Mucosa of descending colon (tissue), 3 donors: ENCODE measurements around the gene GJC1. TPM values are rescaled to one million over a fixed set of nuclear protein-coding genes. Genes with fewer than 3 reads are reported as not detected.

Experiments
- ATAC-seq: fragments of 200-7000 bp; cut with Tn5 transposase; one replicate; pipeline ENCODE4 v1.9.1; 2020; ENCODE audit warnings: mild to moderate bottlenecking, moderate library complexity
- DNase-seq, 3 donors: peaks; one replicate each; pipeline ENCODE4 v3.0.0-alpha.2; 2020
- H3K36me3 ChIP-seq: fragments of 200-600 bp; one replicate; pipeline ENCODE4 v1.8.0; 2021; ENCODE audit warnings: low read depth, mild to moderate bottlenecking
- H3K4me1 ChIP-seq: fragments of 200-600 bp; one replicate; pipeline ENCODE4 v1.8.0; 2021; ENCODE audit warnings: low read depth, mild to moderate bottlenecking
- H3K4me3 ChIP-seq: fragments of 200-600 bp; one replicate; pipeline ENCODE4 v1.8.0; 2021; ENCODE audit warnings: mild to moderate bottlenecking
- H3K9me3 ChIP-seq: fragments of 200-600 bp; one replicate; pipeline ENCODE4 v1.8.0; 2021; ENCODE audit warnings: mild to moderate bottlenecking
- CTCF ChIP-seq: fragments of 200-600 bp; IDR thresholded peaks from one replicate; pipeline ENCODE4 v1.8.0; 2022; ENCODE audit warnings: antibody characterized with exemption, mild to moderate bottlenecking
- intact Hi-C, 2 donors: fragments of 100-400 bp; cut with DNase I in 1 of 2; cut with micrococcal nuclease in 1 of 2; formaldehyde crosslinking; loops; one replicate each; pipeline versions ENCODE4 v1.11.0 to v1.11.1; 2022; cut with DNase I, micrococcal nuclease
- total RNA-seq, 3 donors: library from RNA; stranded (reverse); fragmentation: NEBNext Ultra II Directional in 2 of 3; extraction: Animal tissue kit (Norgen Biotek cat#: 25700) in 2 of 3; gene quantifications; one replicate each; pipeline versions ENCODE4 v1.2.1 to v1.2.4, GENCODE V29; 2021 to 2023
- donor health status: DM: no; HTN: no; CAD: no; lungs with moderate emphysema.
- donor health status: DM: no; HTN: no; CAD: no.
- donor health status: DM: no; HTN: yes; CAD: no.

The GJC1 gene
- total RNA-seq, 3 donors from 2014 or later: 2.2 to 140 (median 5.7) TPM

DNA sequence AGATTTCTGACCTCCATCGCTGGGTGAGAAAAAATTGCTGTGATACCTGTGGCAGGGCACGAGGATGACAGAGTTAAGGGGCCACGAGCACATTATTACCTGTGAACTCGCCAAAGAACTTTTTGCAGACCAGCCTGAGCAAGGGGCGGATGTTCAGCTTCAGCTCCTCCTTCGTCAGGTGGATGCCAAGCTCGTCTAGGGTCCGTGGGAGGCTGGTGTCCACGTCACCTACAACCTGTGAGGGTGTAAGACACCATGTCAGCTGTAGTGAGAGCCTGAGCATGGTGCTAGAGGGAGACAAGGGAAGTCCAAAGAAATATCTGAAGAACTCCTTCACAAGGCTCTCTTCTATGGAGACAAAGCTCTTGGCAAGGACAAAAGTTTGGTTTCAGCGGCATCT, 34.7 kb upstream of the GJC1 start:
- DNase-seq: no peak
- Histone ChIP-seq H3K4me3 (no peak overlapping the region), H3K36me3 (peaks cover 9% of the 10 kb centered on the region), H3K4me1 (no peaks in the 10 kb centered on the region), H3K9me3 (no peaks in the 10 kb centered on the region)
- intact Hi-C loops: loop anchor here in 1 of 2 donors (2.0 kb wide), 1 partner anchor 90 kb away; no protein-coding TSS in a partner anchor
- no peak for TF ChIP-seq CTCF
- ATAC-seq: no peak

DNA sequence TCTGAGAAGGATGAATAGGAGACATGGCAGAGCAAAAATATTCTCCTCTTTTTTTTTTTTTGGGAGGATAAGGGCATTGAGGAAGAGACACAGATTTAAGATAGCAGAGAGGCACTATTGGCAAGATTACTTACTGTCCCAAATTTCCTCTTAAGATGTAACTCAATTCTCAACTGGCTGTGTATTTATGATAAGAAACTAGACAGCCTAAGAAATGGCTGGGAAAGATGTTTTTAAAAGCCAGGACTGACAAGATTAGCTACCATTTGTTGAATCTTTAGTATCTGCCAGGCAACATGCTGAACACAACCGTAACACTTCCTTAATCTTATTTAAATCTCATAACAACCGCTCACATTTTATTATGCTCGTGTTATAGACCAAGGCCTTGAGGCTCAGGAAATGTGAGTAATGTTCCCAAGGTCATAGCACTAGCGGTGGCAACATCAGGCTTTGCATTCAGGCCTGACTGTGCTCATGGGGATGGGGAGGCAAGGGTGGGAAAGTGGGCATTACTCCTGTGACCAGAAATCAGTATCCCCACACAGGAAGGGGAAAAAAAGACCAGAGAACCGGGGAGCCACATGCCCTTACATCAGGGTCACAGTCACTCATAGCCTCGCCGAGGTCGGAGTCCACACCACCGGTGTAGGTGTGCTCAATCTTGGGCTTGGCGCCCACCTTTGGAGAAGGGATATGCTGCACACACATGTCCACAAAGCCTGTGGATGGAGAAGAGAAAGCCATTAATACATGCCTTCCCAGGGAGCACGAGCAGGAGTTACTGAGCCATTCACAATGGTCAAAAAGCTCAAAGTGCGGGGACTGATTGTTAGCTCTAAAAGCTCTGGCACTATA, 33.2 kb upstream of the GJC1 start:
- H3K4me1 ChIP-seq: no peaks in the 10 kb centered on the region
- H3K9me3 ChIP-seq: no peaks in the 10 kb centered on the region
- H3K4me3 ChIP-seq: no peak overlapping the region
- DNase-seq: no peak
- H3K36me3 ChIP-seq: peaks cover 12% of the 10 kb centered on the region
- intact Hi-C loops: no loop called here
- TF ChIP-seq CTCF: no peak
- ATAC-seq: no peak

GRCh38 chr17:44862278-44862914, 32.3 kb upstream of the GJC1 start:
- no peaks in the 10 kb centered on the region for H3K4me1 ChIP-seq
- ATAC-seq (no peak), DNase-seq (no peak)
- H3K9me3 ChIP-seq: no peaks in the 10 kb centered on the region
- intact Hi-C loops: no loop called here
- TF ChIP-seq CTCF: no peak
- H3K4me3 ChIP-seq: no peak overlapping the region
- peaks cover 12% of the 10 kb centered on the region for H3K36me3 ChIP-seq

GRCh38 chr17:44859701-44860100, 29.6 kb upstream of the GJC1 start:
- DNase-seq: no peak
- peaks cover 12% of the 10 kb centered on the region for H3K36me3 ChIP-seq
- no peak overlapping the region for H3K4me3 ChIP-seq
- no peak for TF ChIP-seq CTCF
- ATAC-seq: no peak
- intact Hi-C loops: no loop called here
- H3K9me3 ChIP-seq: no peaks in the 10 kb centered on the region
- no peaks in the 10 kb centered on the region for H3K4me1 ChIP-seq

DNA sequence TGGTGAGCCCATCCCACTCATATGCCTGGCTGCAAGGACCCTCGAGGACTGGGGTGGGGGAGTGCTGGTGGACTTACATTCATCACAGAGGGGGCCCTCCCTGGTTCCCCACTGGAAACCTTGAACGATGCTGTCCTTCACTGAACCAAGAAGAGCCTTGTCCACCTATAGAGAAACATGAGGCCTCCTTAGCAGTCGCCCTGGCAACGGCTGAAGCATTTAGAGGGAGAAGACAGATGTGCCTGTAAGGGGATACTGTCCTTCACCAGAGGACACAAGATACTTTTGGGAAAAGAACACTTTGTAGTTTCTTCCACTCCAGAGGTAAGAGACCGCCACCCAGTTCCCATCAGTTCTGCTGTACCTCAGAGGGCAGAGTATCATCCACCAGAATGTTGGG, 24.1 kb upstream of the GJC1 start:
- Histone ChIP-seq H3K36me3 (no peaks in the 10 kb centered on the region), H3K4me3 (no peak overlapping the region), H3K9me3 (no peaks in the 10 kb centered on the region), H3K4me1 (no peaks in the 10 kb centered on the region)
- ATAC-seq (no peak), DNase-seq (no peak)
- intact Hi-C loops: no loop called here
- TF ChIP-seq CTCF: no peak
